Cardiac muscle cell (in vitro differentiated cells and primary cell): ENCODE measurements around the gene FAM156B. TPM values are rescaled to one million over a fixed set of nuclear protein-coding genes. Genes with fewer than 3 reads are reported as not detected.
"Not testable (repeated sequence)": the region's sequence is repeated elsewhere in the genome, so short reads cannot be mapped to it uniquely, and the experiment has no call there.

Experiments
- DNase-seq, 2 donors: peaks; one replicate each; pipeline versions ENCODE4 v3.0.0 to v3.0.0-alpha.2; 2010 to 2017; ENCODE audit warnings: low read depth in 1 of 2, low spot score in 1 of 2
- H3K27ac ChIP-seq: fragments of 200-600 bp; sonication (generic); 2 replicates; pipeline ENCODE4 v1.5.1; 2016
- H3K27me3 ChIP-seq: fragments of 200-600 bp; sonication (generic); 2 replicates; pipeline ENCODE4 v1.6.0; 2016; ENCODE audit warnings: control low read depth
- H3K36me3 ChIP-seq: fragments of 200-600 bp; sonication (generic); 2 replicates; pipeline ENCODE4 v1.5.1; 2016; ENCODE audit warnings: control low read depth
- H3K4me1 ChIP-seq: fragments of 200-600 bp; sonication (generic); 2 replicates; pipeline ENCODE4 v1.8.1; 2017; ENCODE audit warnings: low read depth, mild to moderate bottlenecking, mixed run types
- H3K4me3 ChIP-seq: fragments of 200-600 bp; sonication (generic); 2 replicates; pipeline ENCODE4 v1.5.1; 2016; ENCODE audit warnings: mild to moderate bottlenecking
- H3K9me3 ChIP-seq: fragments of 200-600 bp; sonication (generic); 2 replicates; pipeline ENCODE4 v1.5.1; 2017; ENCODE audit warnings: low read depth, mild to moderate bottlenecking, control low read depth
- CTCF ChIP-seq: IDR thresholded peaks from 2 replicates; pipeline ENCODE4 v1.5.1; 2012; ENCODE audit warnings: low read depth, mild to moderate bottlenecking, low read length
- polyA plus RNA-seq: library from polyadenylated mRNA; unstranded; fragments of >200 nt; fragmentation: Nextera tagmentation; extraction: Ambion mirVana; gene quantifications from 2 replicates; pipeline ENCODE4 v1.2.1, GENCODE V29; 2016
- total RNA-seq: library from RNA; depleted of rRNA; stranded (reverse); fragments of >200 nt; gene quantifications from 2 replicates; pipeline ENCODE4 v1.2.3, GENCODE V29; 2016

Gene FAM156B
- total and polyA plus RNA-seq, 2 experiments from 2014 or later = 32.9 TPM

GRCh38 chrX:52870046-52870445, 27.1 kb upstream of the FAM156B start:
- no peaks in the 10 kb centered on the region for H3K9me3 ChIP-seq
- H3K27me3 ChIP-seq = no peaks in the 10 kb centered on the region
- H3K27ac ChIP-seq = no peak overlapping the region
- TF ChIP-seq CTCF = no peak
- H3K4me1 ChIP-seq = no peaks in the 10 kb centered on the region
- H3K36me3 ChIP-seq = no peaks in the 10 kb centered on the region
- DNase-seq = no peak
- H3K4me3 ChIP-seq = no peak overlapping the region

GRCh38 chrX:52873825-52874224, 23.3 kb upstream of the FAM156B start:
- H3K4me3 ChIP-seq, H3K9me3 ChIP-seq, H3K27me3 ChIP-seq, H3K27ac ChIP-seq, H3K4me1 ChIP-seq, DNase-seq, H3K36me3 ChIP-seq: not testable (repeated sequence)

- Histone ChIP-seq H3K4me1 (no peaks in the 10 kb centered on the region), H3K36me3 (no peaks in the 10 kb centered on the region), H3K27ac (no peak overlapping the region), H3K9me3 (no peaks in the 10 kb centered on the region), H3K4me3 (no peak overlapping the region), H3K27me3 (no peaks in the 10 kb centered on the region)
- no peak for DNase-seq
- TF ChIP-seq CTCF = no peak
Measured at GRCh38 chrX:52874661-52875060, 22.5 kb upstream of the FAM156B start.

GRCh38 chrX:52875436-52875835, 21.7 kb upstream of the FAM156B start:
- H3K4me3 ChIP-seq, H3K36me3 ChIP-seq, DNase-seq, H3K9me3 ChIP-seq, H3K27ac ChIP-seq, H3K4me1 ChIP-seq, H3K27me3 ChIP-seq: not testable (repeated sequence)

- not testable (repeated sequence) for H3K9me3 ChIP-seq
Measured at GRCh38 chrX:52876386-52876785, 20.7 kb upstream of the FAM156B start.

GRCh38 chrX:52887459-52887858, 9.7 kb upstream of the FAM156B start:
- not testable (repeated sequence) for H3K9me3 ChIP-seq, H3K4me1 ChIP-seq, H3K4me3 ChIP-seq, H3K27me3 ChIP-seq, DNase-seq, H3K27ac ChIP-seq, H3K36me3 ChIP-seq

More at GRCh38 chrX:52876386-52876785, 20.7 kb upstream of the FAM156B start:
- H3K4me3 ChIP-seq, H3K27ac ChIP-seq, DNase-seq, H3K4me1 ChIP-seq, H3K36me3 ChIP-seq, H3K27me3 ChIP-seq: not testable (repeated sequence)

GRCh38 chrX:52888090-52888489, 9.0 kb upstream of the FAM156B start:
- not testable (repeated sequence) for DNase-seq, H3K27me3 ChIP-seq, H3K36me3 ChIP-seq, H3K4me1 ChIP-seq, H3K9me3 ChIP-seq, H3K27ac ChIP-seq, H3K4me3 ChIP-seq

- H3K36me3 ChIP-seq, DNase-seq, H3K27ac ChIP-seq, H3K9me3 ChIP-seq, H3K4me3 ChIP-seq, H3K27me3 ChIP-seq, H3K4me1 ChIP-seq: not testable (repeated sequence)
Measured at GRCh38 chrX:52896438-52896837, 692 bp upstream of the FAM156B start.

- not testable (repeated sequence) for H3K4me1 ChIP-seq, H3K4me3 ChIP-seq, H3K9me3 ChIP-seq, DNase-seq, H3K27me3 ChIP-seq, H3K36me3 ChIP-seq, H3K27ac ChIP-seq
Measured at GRCh38 chrX:52905531-52905930, 8.4 kb downstream of the FAM156B start.

GRCh38 chrX:52906072-52906471, 8.9 kb downstream of the FAM156B start:
- H3K27ac ChIP-seq, H3K36me3 ChIP-seq, H3K9me3 ChIP-seq: not testable (repeated sequence)

GRCh38 chrX:52907137-52907536, 10.0 kb downstream of the FAM156B start:
- not testable (repeated sequence) for H3K4me1 ChIP-seq, H3K9me3 ChIP-seq, H3K27ac ChIP-seq, DNase-seq, H3K36me3 ChIP-seq, H3K27me3 ChIP-seq, H3K4me3 ChIP-seq

More at GRCh38 chrX:52906072-52906471, 8.9 kb downstream of the FAM156B start:
- H3K4me1 ChIP-seq, H3K4me3 ChIP-seq, H3K27me3 ChIP-seq, DNase-seq: not testable (repeated sequence)

- DNase-seq, H3K4me1 ChIP-seq, H3K27me3 ChIP-seq, H3K36me3 ChIP-seq, H3K27ac ChIP-seq, H3K9me3 ChIP-seq, H3K4me3 ChIP-seq: not testable (repeated sequence)
Measured at GRCh38 chrX:52907900-52908299, 10.8 kb downstream of the FAM156B start.

GRCh38 chrX:52909313-52909969, 12.3 kb downstream of the FAM156B start:
- H3K9me3 ChIP-seq, DNase-seq, H3K4me1 ChIP-seq, H3K36me3 ChIP-seq, H3K4me3 ChIP-seq, H3K27ac ChIP-seq, H3K27me3 ChIP-seq: not testable (repeated sequence)
